H1 (cell line): Measurements from ENCODE around the gene NAA10. TPM values are rescaled to one million over a fixed set of nuclear protein-coding genes. Genes with fewer than 3 reads are reported as not detected.
A peak's percentile ranks its signal among the peaks of the same experiment; 100 is the strongest.

Experiments used
- CTCF ChIA-PET: fragments of 300-600 bp; sonication (Branson Sonifier 250); formaldehyde crosslinking; loops from one replicate; lab custom pipeline; 2021; ENCODE audit not compliant: partially characterized antibody; lab: Charles Lee
- POLR2A ChIA-PET: fragments of 300-600 bp; sonication (Branson Sonifier 250); formaldehyde crosslinking; loops from one replicate; lab custom pipeline; 2021; ENCODE audit warnings: inconsistent platforms; ENCODE audit not compliant: partially characterized antibody; lab: Charles Lee
- DNase-seq, 2 experiments: peaks; one replicate each; pipeline versions ENCODE4 v3.0.0 to v3.0.0-alpha.2; 2010 to 2022; ENCODE audit warnings: low spot score in 2 of 2, low read depth in 1 of 2, mixed read lengths in 1 of 2
- FAIRE-seq: peaks from 2 replicates; lab custom pipeline; 2011; peaks lifted over from hg19 to GRCh38; lab: Jason Lieb, UNC
- H2AFZ ChIP-seq: 2 replicates; pipeline ENCODE4 v1.8.1; 2012; ENCODE audit warnings: low read length, inconsistent platforms
- H2AK5ac ChIP-seq: 2 replicates; pipeline ENCODE4 v1.6.1; 2013; ENCODE audit warnings: low read depth, low read length
- H2BK120ac ChIP-seq: replicated peaks from 2 replicates; pipeline ENCODE3; 2013; ENCODE audit warnings: low read depth, low read length, inconsistent platforms
- H2BK12ac ChIP-seq: 2 replicates; pipeline ENCODE4 v1.6.1; 2013; ENCODE audit warnings: low read depth, low read length
- H2BK15ac ChIP-seq: 2 replicates; pipeline ENCODE4 v1.6.1; 2013; ENCODE audit warnings: low read length
- H2BK20ac ChIP-seq: 2 replicates; pipeline ENCODE4 v1.6.1; 2013; ENCODE audit warnings: low read length
- H2BK5ac ChIP-seq: 2 replicates; pipeline ENCODE4 v1.6.1; 2013; ENCODE audit warnings: low read depth, low read length
- H3K14ac ChIP-seq: 2 replicates; pipeline ENCODE4 v1.6.1; 2013; ENCODE audit warnings: inconsistent platforms; ENCODE audit not compliant: insufficient read length
- H3K18ac ChIP-seq: 2 replicates; pipeline ENCODE4 v1.6.1; 2013; ENCODE audit warnings: low read length; ENCODE audit errors: extremely low read depth
- H3K23ac ChIP-seq: 2 replicates; pipeline ENCODE4 v1.6.1; 2013; ENCODE audit warnings: inconsistent platforms; ENCODE audit not compliant: insufficient read length
- H3K23me2 ChIP-seq: 2 replicates; pipeline ENCODE4 v1.6.1; 2013; ENCODE audit warnings: low read depth, low read length
- H3K27ac ChIP-seq: 2 replicates; pipeline ENCODE4 v1.6.1; 2011; ENCODE audit warnings: low read depth, low read length, inconsistent platforms
- H3K27me3 ChIP-seq, 4 experiments: replicated peaks in 1 of 4; 1 replicate in 1 of 4; 2 replicates in 3 of 4; pipeline versions ENCODE4 v1.6.1 to v1.8.1; 2011 to 2013; ENCODE audit warnings: low read length in 3 of 4, mild to moderate bottlenecking in 3 of 4, inconsistent platforms in 2 of 4, mixed read lengths in 2 of 4, moderate library complexity in 1 of 4; ENCODE audit not compliant: control insufficient read depth in 3 of 4, insufficient read depth in 3 of 4; ENCODE audit errors: extremely low read depth in 1 of 4
- H3K36me3 ChIP-seq, 4 experiments: 2 replicates each; pipeline versions ENCODE4 v1.6.1 to v1.8.1; 2011 to 2013; ENCODE audit warnings: mild to moderate bottlenecking in 4 of 4, low read length in 3 of 4, moderate library complexity in 2 of 4, control low read depth in 1 of 4, inconsistent platforms in 1 of 4; ENCODE audit not compliant: insufficient read depth in 4 of 4, control insufficient read depth in 2 of 4
- H3K4ac ChIP-seq: replicated peaks from 2 replicates; pipeline ENCODE3; 2013; ENCODE audit warnings: low read length, low read depth, mixed read lengths, inconsistent platforms; ENCODE audit not compliant: insufficient read length
- H3K4me1 ChIP-seq, 4 experiments: replicated peaks in 1 of 4; 1 replicate in 1 of 4; 2 replicates in 3 of 4; pipeline versions ENCODE4 v1.6.1 to v1.8.1; 2011 to 2013; ENCODE audit warnings: low read length in 3 of 4, inconsistent platforms in 2 of 4, mixed read lengths in 1 of 4; ENCODE audit not compliant: insufficient read depth in 4 of 4, control insufficient read depth in 3 of 4
- H3K4me2 ChIP-seq, 2 experiments: 2 replicates each; pipeline versions ENCODE4 v1.6.1 to v1.8.1; 2011 to 2013; ENCODE audit warnings: low read depth in 2 of 2, low read length in 2 of 2, control low read depth in 1 of 2, inconsistent platforms in 1 of 2, mild to moderate bottlenecking in 1 of 2; ENCODE audit not compliant: insufficient read depth in 1 of 2
- H3K4me3 ChIP-seq, 4 experiments: fragments of 200-600, 300-600 bp in 1 of 4; sonication (generic), shearing (Covaris generic), sonication (Bioruptor Twin) in 1 of 4; 2 replicates each; pipeline versions ENCODE4 v1.5.1 to v1.8.1; 2011 to 2016; ENCODE audit warnings: low read length in 4 of 4, low read depth in 3 of 4, control low read depth in 2 of 4, inconsistent platforms in 2 of 4, mild to moderate bottlenecking in 2 of 4, mixed read lengths in 1 of 4, moderate library complexity in 1 of 4; ENCODE audit not compliant: insufficient read depth in 2 of 4; ENCODE audit errors: extremely low read depth in 1 of 4
- H3K56ac ChIP-seq: replicated peaks from 2 replicates; pipeline ENCODE3; 2013; ENCODE audit warnings: low read depth, mild to moderate bottlenecking, mixed read lengths, low read length, inconsistent platforms; ENCODE audit not compliant: insufficient read length
- H3K79me1 ChIP-seq: 2 replicates; pipeline ENCODE4 v1.6.1; 2013; ENCODE audit warnings: low read depth, low read length, control low read depth
- H3K79me2 ChIP-seq, 2 experiments: 2 replicates each; pipeline versions ENCODE4 v1.6.1 to v1.8.1; 2012 to 2013; ENCODE audit warnings: low read length in 2 of 2, mild to moderate bottlenecking in 2 of 2, inconsistent platforms in 1 of 2; ENCODE audit not compliant: insufficient read depth in 2 of 2, control insufficient read depth in 1 of 2
- H3K9ac ChIP-seq, 4 experiments: replicated peaks in 1 of 4; 1 replicate in 1 of 4; 2 replicates in 3 of 4; pipeline versions ENCODE4 v1.6.1 to v1.8.1; 2011 to 2013; ENCODE audit warnings: low read depth in 3 of 4, low read length in 3 of 4, control low read depth in 2 of 4, mild to moderate bottlenecking in 2 of 4, moderate library complexity in 2 of 4, inconsistent platforms in 1 of 4; ENCODE audit errors: extremely low read depth in 1 of 4
- H3K9me3 ChIP-seq, 2 experiments: 2 replicates each; pipeline versions ENCODE4 v1.6.1 to v1.8.1; 2012 to 2013; ENCODE audit warnings: mild to moderate bottlenecking in 2 of 2, moderate library complexity in 2 of 2, control low read depth in 1 of 2, inconsistent platforms in 1 of 2, low read depth in 1 of 2, low read length in 1 of 2, mixed read lengths in 1 of 2; ENCODE audit not compliant: insufficient read depth in 2 of 2
- H4K20me1 ChIP-seq, 2 experiments: replicated peaks in 1 of 2; 2 replicates each; pipeline versions ENCODE3 to v1.8.1; 2011 to 2013; ENCODE audit warnings: inconsistent platforms in 2 of 2, low read length in 2 of 2, mild to moderate bottlenecking in 1 of 2; ENCODE audit not compliant: insufficient read depth in 2 of 2, control insufficient read depth in 1 of 2
- H4K5ac ChIP-seq: 2 replicates; pipeline ENCODE4 v1.6.1; 2013; ENCODE audit warnings: low read length, low read depth, mixed read lengths, inconsistent platforms; ENCODE audit not compliant: insufficient read length
- H4K8ac ChIP-seq: 2 replicates; pipeline ENCODE4 v1.8.0; 2013; ENCODE audit warnings: mild to moderate bottlenecking, moderate library complexity, low read length, inconsistent platforms; ENCODE audit not compliant: insufficient read depth; ENCODE audit errors: extremely low read depth
- H4K91ac ChIP-seq: replicated peaks from 2 replicates; pipeline ENCODE3; 2013; ENCODE audit warnings: low read length, mixed read lengths, inconsistent platforms; ENCODE audit not compliant: insufficient read length
- ASH2L ChIP-seq: fragments of 200-600, 300-600 bp; sonication (generic); IDR thresholded peaks from one replicate; pipeline ENCODE4 v1.7.1; 2017; ENCODE audit warnings: low read length
- CHD2 ChIP-seq: IDR thresholded peaks from 2 replicates; pipeline ENCODE4 v1.6.1; 2012; ENCODE audit warnings: low read length, improper control_type of control experiment
- EZH2 ChIP-seq: fragments of 200-600 bp; sonication (generic); IDR thresholded peaks from 2 replicates; pipeline ENCODE4 v1.7.1; 2012; ENCODE audit warnings: low read depth, mild to moderate bottlenecking, moderate library complexity, low read length, inconsistent platforms; ENCODE audit not compliant: severe bottlenecking
- POU5F1 ChIP-seq: IDR thresholded peaks from 2 replicates; pipeline ENCODE4 v1.6.1; 2011; ENCODE audit warnings: low read depth, mild to moderate bottlenecking, low read length, moderate library complexity
- RAD21 ChIP-seq, 2 experiments: IDR thresholded peaks in 1 of 2; conservative IDR thresholded peaks in 1 of 2; 2 replicates each; pipeline ENCODE4 v1.6.1; 2011; ENCODE audit warnings: low read depth in 2 of 2, low read length in 2 of 2, improper control_type of control experiment in 1 of 2, inconsistent platforms in 1 of 2, mild to moderate bottlenecking in 1 of 2, moderate library complexity in 1 of 2
- RBBP5 ChIP-seq: IDR thresholded peaks from 2 replicates; pipeline ENCODE4 v1.7.1; 2012; ENCODE audit warnings: low read depth, mild to moderate bottlenecking, inconsistent platforms, low read length, moderate library complexity, borderline replicate concordance
- SP4 ChIP-seq: IDR thresholded peaks from 2 replicates; pipeline ENCODE4 v1.6.1; 2012; ENCODE audit warnings: low read length, inconsistent platforms
- SUZ12 ChIP-seq: fragments of 200-600 bp; sonication (generic); IDR thresholded peaks from 2 replicates; pipeline ENCODE4 v1.6.1; 2012; ENCODE audit warnings: mild to moderate bottlenecking, inconsistent platforms, low read length, moderate library complexity, mixed read lengths
- TAF7 ChIP-seq: optimal IDR thresholded peaks from 2 replicates; pipeline ENCODE3; 2011; ENCODE audit warnings: low read depth, mild to moderate bottlenecking, inconsistent platforms, low read length, moderate library complexity, borderline replicate concordance
- TBP ChIP-seq: IDR thresholded peaks from 2 replicates; pipeline ENCODE4 v1.6.1; 2011; ENCODE audit warnings: low read depth, low read length, improper control_type of control experiment
- WGBS, 2 experiments: shearing (Covaris generic) in 1 of 2; methylation state at CpG; one replicate each; pipeline versions ENCODE4 v1.1.6 to v1.1.7; 2013 to 2015; ENCODE audit warnings: low lambda C conversion rate in 2 of 2, mixed read lengths in 2 of 2, inconsistent platforms in 1 of 2, low coverage in 1 of 2, missing lambda C conversion rate in 1 of 2; ENCODE audit not compliant: insufficient replicate concordance in 2 of 2, insufficient coverage in 1 of 2, insufficient read length in 1 of 2; ENCODE audit errors: extremely low coverage in 1 of 2, missing lambda C conversion rate in 1 of 2; 5-methylcytosine and 5-hydroxymethylcytosine counted together
- polyA plus RNA-seq, 7 experiments: library from polyadenylated mRNA; depleted of rRNA in 3 of 7; stranded (reverse) in 5 of 7; unstranded in 2 of 7; fragments of >200 nt in 5 of 7; fragments of 200-250 nt in 2 of 7; gene quantifications; 1 replicate in 5 of 7; 2 replicates in 1 of 7; 4 replicates in 1 of 7; pipeline versions ENCODE4 v1.2.1 to v1.2.3, GENCODE V29; 2011 to 2013; ENCODE audit warnings: missing spikeins in 2 of 7, mixed read lengths in 2 of 7
- total RNA-seq: library from RNA; stranded (reverse); fragmentation: NEBNext Ultra II Directional; extraction: Animal tissue kit (Norgen Biotek cat#: 25700); gene quantifications from 2 replicates; pipeline ENCODE4 v1.2.1, GENCODE V29; 2021

Gene NAA10
- total and polyA plus RNA-seq, 2 of the 8 experiments (the other 6 are each of a cell fraction or from before 2014, with no cell fraction given) = 80.4 to 98.8 TPM

DNA sequence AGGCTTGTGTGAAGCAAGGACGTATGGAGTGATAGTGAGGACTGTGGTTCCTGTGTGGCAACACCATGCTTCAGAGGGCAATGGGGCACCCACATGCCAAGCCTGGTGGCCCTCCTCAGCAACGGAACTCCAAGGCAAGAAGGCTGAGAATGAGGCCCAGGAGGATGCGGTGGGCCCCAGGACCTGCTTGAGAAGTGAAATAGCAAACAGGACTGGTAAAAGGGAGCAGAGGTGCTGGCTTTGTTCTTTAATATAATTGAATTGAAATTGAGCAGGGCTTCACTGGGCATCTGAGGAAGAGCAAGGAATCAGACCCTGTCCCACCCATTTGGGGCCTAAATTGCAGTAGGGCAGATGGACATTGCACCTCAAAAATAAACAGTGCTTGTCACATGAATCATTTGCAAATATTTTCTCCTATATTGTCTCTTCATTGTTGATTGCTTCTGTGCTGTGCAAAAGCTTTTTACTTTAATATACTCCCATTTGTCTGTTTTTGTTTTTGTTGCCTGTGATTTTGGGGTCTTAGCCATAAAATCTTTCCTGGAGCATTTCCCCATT lies 40.0 kb upstream of the NAA10 start:
- no peak overlapping the region for H3K56ac ChIP-seq
- no peak overlapping the region for H3K4me2 ChIP-seq
- H3K23me2 ChIP-seq = 0 out of 2 replicates have a peak, but pooled peaks cover 4% of the 10 kb centered on the region
- TF ChIP-seq ASH2L = no peak
- TF ChIP-seq TBP = no peak
- TF ChIP-seq EZH2 = no peak
- no peak for TF ChIP-seq SUZ12
- no peak for TF ChIP-seq RBBP5
- TF ChIP-seq RAD21 (IDR thresholded peaks at IDR 0.05 in 1 of 2, conservative IDR thresholded peaks at IDR 0.05 in 1 of 2; ENCODE audit: low read depth in 2 of 2, low read length in 2 of 2) = no peak
- TF ChIP-seq CHD2 = no peak
- no peak for TF ChIP-seq POU5F1
- no peak for TF ChIP-seq SP4
- TF ChIP-seq TAF7 = no peak
- H3K79me2 ChIP-seq = peaks cover under 1 to 9% of the 10 kb centered on the region in 2 experiments; a peak in 3 of 4 replicates
- H3K4me3 ChIP-seq = no peak overlapping the region
- H3K4ac ChIP-seq = no peak overlapping the region
- peak overlapping the region; percentile 86; the same call in 1 of the 2 replicates for H2AK5ac ChIP-seq
- no peak overlapping the region for H2BK15ac ChIP-seq
- no peak overlapping the region for H4K5ac ChIP-seq
- H2BK20ac ChIP-seq = no peak overlapping the region
- no peaks in the 10 kb centered on the region for H3K36me3 ChIP-seq
- H3K27me3 ChIP-seq = no peaks in the 10 kb centered on the region
- no peak overlapping the region for H3K14ac ChIP-seq
- no peak for DNase-seq
- peaks cover 2% of the 10 kb centered on the region; the same call in 1 of the 2 replicates for H3K79me1 ChIP-seq
- ChIA-PET CTCF (interaction anchor here (0.9 kb wide), 1 partner anchor 18 kb away, joined by 4 read pairs; no protein-coding TSS in a partner anchor), POLR2A (interaction anchor here (1.1 to 4.6 kb wide), 2 partner anchors 35 to 48 kb away, joined by 8 to 43 read pairs; partner anchors contain the start of gene ARHGAP4)
- H3K27ac ChIP-seq = no peak overlapping the region
- H2BK12ac ChIP-seq = no peak overlapping the region
- no peak overlapping the region for H2BK120ac ChIP-seq
- no peak overlapping the region for H3K23ac ChIP-seq
- no peak overlapping the region for H4K91ac ChIP-seq
- H3K18ac ChIP-seq = no peak overlapping the region
- WGBS, 2 experiments = 80% methylated on average over 2 of the region's 3 CpGs; no CpG with 5 or more reads in 1 of the 2 experiments
- H4K8ac ChIP-seq = no peak overlapping the region; the same call in 1 of the 2 replicates
- H4K20me1 ChIP-seq = peaks cover 0 to 1% of the 10 kb centered on the region in 2 experiments
- FAIRE-seq = no peak
- H3K9ac ChIP-seq = no peak overlapping the region
- H3K4me1 ChIP-seq = peaks cover 0 to 7% (median 2%) of the 10 kb centered on the region in 4 experiments; a peak in 3 of 7 replicates
- no peak overlapping the region; the same call in 1 of the 2 replicates for H2BK5ac ChIP-seq
- no peak overlapping the region for H2AFZ ChIP-seq
- H3K9me3 ChIP-seq = no peaks in the 10 kb centered on the region
